Aorta (tissue), 5 donors: ENCODE measurements around the gene TRIM45. TPM values are rescaled to one million over a fixed set of nuclear protein-coding genes. Genes with fewer than 3 reads are reported as not detected.
"Not testable (repeated sequence)": the region's sequence is repeated elsewhere in the genome, so short reads cannot be mapped to it uniquely, and the experiment has no call there.

ENCODE experiments used
- ATAC-seq: fragments of 200-7000 bp; cut with Tn5 transposase; one replicate; pipeline ENCODE4 v1.9.1; 2022; ENCODE audit warnings: moderate library complexity; ENCODE audit not compliant: low FRiP score
- DNase-seq, 2 donors: peaks; one replicate each; pipeline ENCODE4 v3.0.0-alpha.2; 2020
- H3K27ac ChIP-seq, 2 donors: one replicate each; pipeline ENCODE4 v1.5.1; 2013; ENCODE audit warnings: low read length in 2 of 2, mild to moderate bottlenecking in 2 of 2, moderate library complexity in 2 of 2, control low read depth in 1 of 2, inconsistent platforms in 1 of 2, low read depth in 1 of 2
- H3K27me3 ChIP-seq, 2 donors: one replicate each; pipeline ENCODE4 v1.6.1; 2013; ENCODE audit warnings: control low read depth in 1 of 2, low read length in 1 of 2, mild to moderate bottlenecking in 1 of 2, moderate library complexity in 1 of 2; ENCODE audit not compliant: insufficient read depth in 2 of 2, control insufficient read depth in 1 of 2
- H3K36me3 ChIP-seq, 2 donors: one replicate each; pipeline ENCODE4 v1.6.1; 2013; ENCODE audit warnings: control low read depth in 1 of 2, low read length in 1 of 2, mild to moderate bottlenecking in 1 of 2; ENCODE audit not compliant: insufficient read depth in 2 of 2, control insufficient read depth in 1 of 2
- H3K4me1 ChIP-seq, 2 donors: one replicate each; pipeline ENCODE4 v1.6.1; 2013; ENCODE audit warnings: low read length in 2 of 2, control low read depth in 1 of 2, mild to moderate bottlenecking in 1 of 2, moderate library complexity in 1 of 2; ENCODE audit not compliant: insufficient read depth in 2 of 2, control insufficient read depth in 1 of 2
- H3K4me3 ChIP-seq, 2 donors: one replicate each; pipeline ENCODE4 v1.5.1; 2013; ENCODE audit warnings: low read length in 2 of 2, control low read depth in 1 of 2, mild to moderate bottlenecking in 1 of 2
- H3K9me3 ChIP-seq: one replicate; pipeline ENCODE4 v1.6.1; 2013; ENCODE audit warnings: mild to moderate bottlenecking, low read length; ENCODE audit not compliant: control insufficient read depth
- WGBS, 2 donors: extraction: QIAGEN DNeasy Blood & Tissue Kit; methylation state at CpG; one replicate each; pipeline ENCODE4 v1.1.7; 2013; 5-methylcytosine and 5-hydroxymethylcytosine counted together
- intact Hi-C, 2 donors: fragments of 100-400 bp; cut with DNase I; formaldehyde crosslinking; loops; one replicate each; pipeline versions ENCODE4 v1.14.2 to v1.15.0; 2022
- polyA plus RNA-seq, 2 donors: library from polyadenylated mRNA; stranded (reverse); fragments of 200-250 nt; gene quantifications; one replicate each; pipeline ENCODE4 v1.2.3, GENCODE V29; 2013
- total RNA-seq, 2 donors: library from RNA; stranded (reverse); fragmentation: NEBNext Ultra II Directional; extraction: Animal tissue kit (Norgen Biotek cat#: 25700); gene quantifications; one replicate each; pipeline ENCODE4 v1.2.1, GENCODE V29; 2021
- donor health status: healthy with polysubstance abuse.
- donor health status: Bipolar disorder and iron deficiency.
- donor health status: DM: no; HTN: no; CAD: no.
- donor health status: DM: no; HTN: no; CAD: no.
- donor health status: DM: yes; HTN: yes; CAD: no.

Gene TRIM45
- total and polyA plus RNA-seq, 4 donors, result 0.25 to 23.9 (median 3.8) TPM

DNA sequence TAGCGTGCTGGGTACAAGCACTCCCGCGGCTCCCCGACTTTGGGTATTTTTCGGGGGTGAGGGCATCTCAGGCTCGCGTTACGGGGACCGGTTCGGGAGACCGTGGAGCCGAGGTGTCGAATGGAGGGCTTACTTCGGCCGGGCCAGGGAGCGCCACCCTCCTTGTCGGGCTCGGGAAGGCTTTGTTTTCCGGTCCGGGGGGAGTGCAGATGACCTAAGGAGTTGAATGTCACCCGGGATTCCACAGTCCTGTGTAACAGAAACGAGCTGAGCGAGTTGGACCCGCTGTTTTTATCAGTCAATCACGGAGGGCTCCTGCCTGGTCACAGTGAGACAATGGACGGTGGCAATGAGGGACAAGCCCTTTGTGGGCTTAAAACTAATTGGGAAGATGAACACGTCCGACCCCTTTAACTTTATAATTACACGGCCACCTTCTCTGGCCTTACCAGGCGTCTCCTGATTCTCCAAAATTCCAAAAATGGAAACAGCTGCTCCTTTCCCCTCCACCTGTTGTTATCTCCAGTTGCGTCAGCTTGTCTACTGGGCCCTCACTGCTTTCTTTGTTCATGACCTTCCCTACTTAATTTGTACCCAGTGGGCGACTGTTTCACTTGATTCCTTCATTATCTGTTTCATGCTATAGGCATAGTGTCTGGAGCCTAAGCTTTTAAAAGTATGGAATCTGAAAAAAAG is 929 bp upstream of the TRIM45 start:
- intact Hi-C loops, result loop anchor here (5.0 to 10.0 kb wide), 3 partner anchors 388 to 548 kb away; partner anchors contain the start of genes CD58 (in 1 of the 2) and TENT5C (in 1 of the 2)

DNA sequence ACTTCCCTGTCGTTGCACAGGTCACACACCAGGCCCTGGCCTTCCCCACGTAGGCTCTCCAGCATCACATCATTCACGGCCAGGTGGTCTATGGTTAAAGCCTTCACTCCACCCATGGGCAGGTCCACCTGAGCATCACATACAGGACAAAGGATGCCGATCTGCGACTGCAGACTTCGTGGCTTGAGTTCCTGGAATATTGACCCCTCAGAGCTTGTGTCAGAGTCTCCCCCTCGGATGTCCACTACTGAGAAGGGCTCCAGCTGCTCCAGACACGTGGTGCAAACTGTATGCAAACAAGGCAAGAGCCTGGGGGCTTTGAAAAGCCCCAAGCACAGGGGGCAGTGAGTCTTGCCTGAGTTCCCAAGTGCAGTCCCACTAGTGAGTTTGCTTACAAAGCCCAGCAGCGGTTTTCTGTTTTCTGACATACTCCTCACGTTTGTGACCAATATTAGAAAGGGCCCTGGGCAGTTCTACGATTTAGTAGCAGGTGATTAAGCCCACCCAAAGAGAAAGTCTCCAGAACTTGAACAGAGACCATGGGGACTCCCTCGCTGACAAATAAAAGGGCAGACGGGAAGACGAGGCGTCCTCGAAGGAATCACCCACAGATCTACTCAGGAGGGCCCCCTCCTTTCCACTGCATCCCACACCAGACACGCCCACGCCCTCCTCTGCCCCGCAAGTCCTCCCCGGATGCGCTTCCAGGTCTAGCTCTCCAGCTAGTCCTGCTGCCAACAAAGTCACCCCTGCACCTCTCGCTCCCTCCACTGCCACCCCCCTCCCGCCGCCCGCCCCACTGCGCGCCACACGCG is 568 bp downstream of the TRIM45 start:
- peak overlapping the region; percentile 48 to 65 for H3K4me3 ChIP-seq
- no peaks in the 10 kb centered on the region for H3K9me3 ChIP-seq
- H3K27me3 ChIP-seq, result no peaks in the 10 kb centered on the region
- peak overlapping the region in 1 of 2 donors; percentile 41 for H3K27ac ChIP-seq
- peaks cover 0 to 2% of the 10 kb centered on the region in 2 donors for H3K36me3 ChIP-seq
- WGBS, 2 donors, result 14 to 15% methylated on average over 28 to 29 of the region's 29 CpGs
- no peak for DNase-seq
- H3K4me1 ChIP-seq, result no peaks in the 10 kb centered on the region
- intact Hi-C loops, result loop anchor here (2.0 to 10.0 kb wide), 4 partner anchors 22 to 546 kb away; partner anchors contain the start of genes CD58 (in 1 of the 2) and TENT5C (in 1 of the 2)
- no peak for ATAC-seq

More for the DNA sequence above, 929 bp upstream of the TRIM45 start:
- no peak for ATAC-seq
- H3K27me3 ChIP-seq, result no peaks in the 10 kb centered on the region
- WGBS, 2 donors, result 24% methylated on average over 32 of the region's 32 CpGs
- H3K27ac ChIP-seq, result peak overlapping the region in 1 of 2 donors; percentile 28
- H3K4me1 ChIP-seq, result no peaks in the 10 kb centered on the region
- no peak for DNase-seq
- no peaks in the 10 kb centered on the region for H3K9me3 ChIP-seq
- no peaks in the 10 kb centered on the region for H3K36me3 ChIP-seq
- peak overlapping the region in 1 of 2 donors; percentile 48 for H3K4me3 ChIP-seq

DNA sequence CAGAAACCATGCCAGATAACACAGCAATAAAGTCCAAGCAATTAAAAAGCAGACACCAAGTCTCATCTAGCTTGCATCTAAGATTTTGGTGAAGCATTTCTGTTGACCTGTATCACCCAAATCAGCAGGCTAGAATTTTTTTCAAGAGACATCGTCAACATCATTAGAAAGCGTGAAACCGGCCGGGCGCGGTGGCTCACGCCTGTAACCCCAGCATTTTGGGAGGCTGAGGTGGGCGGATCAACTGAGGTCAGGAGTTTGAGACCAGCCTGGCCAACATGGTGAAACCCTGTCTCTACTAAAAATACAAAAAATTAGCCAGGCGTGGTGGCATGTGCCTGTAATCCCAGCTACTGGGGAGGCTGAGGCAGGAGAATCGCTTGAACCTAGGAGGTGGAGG is 2.4 kb downstream of the TRIM45 start:
- H3K4me3 ChIP-seq, H3K4me1 ChIP-seq, H3K36me3 ChIP-seq, H3K9me3 ChIP-seq, intact Hi-C loops, ATAC-seq, DNase-seq, H3K27ac ChIP-seq, H3K27me3 ChIP-seq: not testable (repeated sequence)
- 96 to 98% methylated on average over 10 of the region's 10 CpGs for WGBS, 2 donors

DNA sequence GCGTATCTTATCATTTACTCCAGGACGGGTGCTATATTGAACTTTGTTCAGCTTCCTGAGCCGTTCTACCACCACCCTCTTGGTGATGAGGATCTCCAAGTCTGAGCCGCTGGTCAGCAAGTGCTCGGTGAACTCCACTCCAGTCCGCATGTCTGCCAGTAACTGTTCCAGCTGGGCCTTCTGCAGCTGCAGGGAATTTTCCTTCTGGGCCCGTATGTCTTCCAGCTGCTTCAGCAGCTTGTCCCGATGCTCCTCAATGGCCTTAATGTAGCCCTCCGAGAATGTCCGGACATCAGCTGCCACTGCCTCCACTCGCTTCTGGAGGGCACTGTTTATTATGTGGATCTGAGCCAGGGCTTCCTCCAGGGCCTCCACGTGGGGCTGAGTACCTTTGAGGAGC is 3.4 kb downstream of the TRIM45 start:
- peaks cover 0 to 2% of the 10 kb centered on the region in 2 donors for H3K36me3 ChIP-seq
- no peak overlapping the region for H3K27ac ChIP-seq
- 84 to 86% methylated on average over 12 of the region's 12 CpGs for WGBS, 2 donors
- ATAC-seq (no peak), DNase-seq (no peak)
- intact Hi-C loops, result no loop called here
- no peaks in the 10 kb centered on the region for H3K27me3 ChIP-seq
- H3K9me3 ChIP-seq, result no peaks in the 10 kb centered on the region
- no peak overlapping the region for H3K4me3 ChIP-seq
- no peaks in the 10 kb centered on the region for H3K4me1 ChIP-seq

DNA sequence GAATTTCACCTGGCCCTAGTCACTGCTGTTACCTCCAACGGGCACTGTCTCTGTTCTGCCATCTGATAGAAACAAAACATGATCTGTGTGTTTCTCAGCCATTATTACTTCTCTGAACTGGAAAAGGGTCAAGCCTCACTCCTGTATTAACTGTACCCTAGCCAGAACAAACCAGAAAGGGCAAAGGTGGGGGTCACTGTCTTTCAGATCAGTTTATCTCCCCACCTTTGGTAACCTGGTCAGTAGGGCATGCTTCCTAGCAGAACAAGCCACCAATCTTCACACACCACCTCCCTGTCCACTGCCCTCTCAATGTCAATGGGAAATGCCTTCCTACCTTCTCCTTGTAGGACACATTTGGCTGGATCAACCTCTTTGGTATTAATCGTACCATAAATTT is 3.9 kb downstream of the TRIM45 start:
- intact Hi-C loops, result no loop called here
- Histone ChIP-seq H3K27ac (no peak overlapping the region), H3K4me3 (no peak overlapping the region), H3K27me3 (no peaks in the 10 kb centered on the region), H3K4me1 (no peaks in the 10 kb centered on the region), H3K9me3 (no peaks in the 10 kb centered on the region), H3K36me3 (peaks cover 0 to 2% of the 10 kb centered on the region in 2 donors)
- DNase-seq, result no peak
- WGBS, 2 donors, result 66 to 89% methylated on average over 2 of the region's 2 CpGs
- no peak for ATAC-seq

DNA sequence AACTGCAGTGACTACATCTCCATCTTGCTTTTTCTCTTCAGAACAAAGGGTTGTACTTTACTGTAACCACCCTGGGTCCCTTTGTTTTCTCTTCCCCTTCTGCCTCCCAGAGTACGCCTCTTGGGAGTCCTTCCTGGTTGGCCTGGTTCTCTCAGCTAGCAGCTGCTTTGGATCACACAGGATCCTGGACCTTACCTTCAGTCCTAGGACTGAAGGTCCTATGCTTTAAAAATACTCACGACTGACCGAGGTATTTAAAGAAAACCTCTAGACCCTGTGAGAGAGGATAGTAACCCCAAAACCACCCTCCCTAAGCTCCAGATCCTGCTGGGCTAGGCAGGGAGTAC is 4.8 kb downstream of the TRIM45 start:
- no peak for DNase-seq
- Histone ChIP-seq H3K4me1 (no peaks in the 10 kb centered on the region), H3K36me3 (peaks cover 0 to 2% of the 10 kb centered on the region in 2 donors), H3K27me3 (no peaks in the 10 kb centered on the region), H3K9me3 (no peaks in the 10 kb centered on the region), H3K4me3 (no peak overlapping the region), H3K27ac (no peak overlapping the region)
- intact Hi-C loops, result no loop called here
- WGBS, 2 donors, result 86 to 87% methylated on average over 3 of the region's 3 CpGs
- no peak for ATAC-seq

DNA sequence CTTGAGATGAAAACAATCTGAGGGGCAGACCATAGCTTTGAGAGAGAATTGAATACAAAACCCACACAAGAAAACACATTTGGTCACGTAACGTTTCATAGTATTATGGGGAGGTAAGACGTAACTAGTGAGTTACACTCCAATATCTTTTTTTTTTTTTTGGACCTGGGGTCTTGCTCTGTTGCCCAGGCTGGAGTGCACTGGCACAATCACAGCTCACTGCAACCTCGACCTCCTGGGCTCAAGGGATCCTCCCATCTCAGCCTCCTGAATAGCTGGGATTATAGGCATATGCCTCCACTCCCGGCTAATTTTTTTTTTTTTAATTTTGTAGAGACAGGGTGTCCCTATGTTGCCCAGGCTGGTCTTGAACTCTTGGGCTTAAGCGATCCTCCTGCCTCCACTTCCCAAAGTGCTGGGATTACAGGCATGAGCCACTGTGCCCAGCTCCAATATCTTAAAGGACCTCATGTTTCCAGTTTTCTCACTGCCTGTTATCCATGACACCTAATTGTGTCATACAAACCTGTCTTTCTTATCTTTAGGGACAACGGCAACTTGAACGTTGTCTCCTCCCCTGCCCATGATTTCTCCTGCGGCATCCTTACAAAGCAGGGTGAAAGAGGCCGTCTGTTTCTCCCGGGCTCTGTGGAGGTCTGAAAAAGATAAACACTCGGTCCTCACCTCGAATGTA is 5.3 kb downstream of the TRIM45 start:
- H3K9me3 ChIP-seq, result no peaks in the 10 kb centered on the region
- intact Hi-C loops, result no loop called here
- DNase-seq (no peak), ATAC-seq (no peak)
- H3K4me3 ChIP-seq, result no peak overlapping the region
- H3K27me3 ChIP-seq, result no peaks in the 10 kb centered on the region
- peaks cover 0 to 2% of the 10 kb centered on the region in 2 donors for H3K36me3 ChIP-seq
- H3K4me1 ChIP-seq, result no peaks in the 10 kb centered on the region
- H3K27ac ChIP-seq, result no peak overlapping the region
- 92 to 93% methylated on average over 13 of the region's 13 CpGs for WGBS, 2 donors

DNA sequence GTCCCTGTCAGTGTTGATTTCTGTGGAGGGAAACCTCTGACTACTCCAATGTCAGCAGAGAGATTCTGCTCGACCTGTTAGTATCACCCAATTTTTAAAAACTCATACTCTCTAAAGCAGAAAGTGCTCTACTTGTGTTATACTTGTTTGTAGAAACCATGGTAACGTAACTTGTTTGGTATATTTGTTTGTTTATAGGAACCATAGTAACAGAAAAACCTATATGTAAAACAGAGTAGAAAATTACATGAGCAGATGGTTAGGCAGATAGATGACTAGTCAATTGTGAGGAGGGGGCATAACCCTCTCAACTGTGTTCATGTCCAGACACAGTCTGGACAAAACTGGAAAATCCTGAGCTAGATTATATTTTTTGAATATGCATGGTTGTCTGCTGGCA is 6.7 kb downstream of the TRIM45 start:
- Histone ChIP-seq H3K4me1 (no peaks in the 10 kb centered on the region), H3K4me3 (no peak overlapping the region), H3K27ac (no peak overlapping the region), H3K9me3 (no peaks in the 10 kb centered on the region), H3K27me3 (no peaks in the 10 kb centered on the region), H3K36me3 (peaks cover 0 to 2% of the 10 kb centered on the region in 2 donors)
- DNase-seq (no peak), ATAC-seq (no peak)
- intact Hi-C loops, result no loop called here
- WGBS, 2 donors, result 77 to 78% methylated on average over 2 of the region's 2 CpGs
